ENCODE measurements around the gene OR4E1. TPM values are rescaled to one million over a fixed set of nuclear protein-coding genes. Genes with fewer than 3 reads are reported as not detected.
"Not testable (repeated sequence)": the region's sequence is repeated elsewhere in the genome, so short reads cannot be mapped to it uniquely, and the experiment has no call there.

Gene OR4E1
- total RNA-seq, 2 experiments from 2014 or later, result 0.07 to 0.11 TPM

DNA sequence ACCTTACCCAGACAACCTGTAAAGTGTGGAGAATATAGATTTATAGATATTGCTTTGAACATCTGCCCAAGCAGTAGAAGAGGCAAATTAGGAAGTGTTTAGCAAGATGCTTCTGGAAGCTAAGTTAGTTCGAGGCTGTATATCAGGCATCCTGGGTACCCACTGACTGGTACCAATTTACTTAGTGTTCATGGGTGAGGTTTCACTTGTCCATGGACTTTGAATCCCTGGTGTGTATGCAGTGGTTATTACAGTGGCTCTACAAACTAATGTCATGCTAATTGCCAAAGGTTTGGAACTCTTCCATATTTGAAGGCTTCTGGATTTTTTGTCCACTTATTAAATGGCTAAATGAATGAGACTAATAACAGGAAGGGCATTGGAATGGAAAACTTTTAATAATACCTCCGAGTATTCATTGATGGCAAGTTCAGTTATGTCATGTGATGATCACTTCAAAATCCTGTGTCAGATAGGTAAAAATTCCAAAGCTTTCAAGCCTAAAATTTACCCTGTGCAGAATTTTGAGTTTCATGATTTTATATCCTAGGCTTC lies 20.2 kb downstream of the OR4E1 start, which contains the start of gene OR4E2:
Gene OR4E2 (plus strand): TSS at position 505 of the 555 bp plus-strand sequence. CDS start 11,248 bp downstream, outside the sequence.
- Mint-ChIP-seq H3K4me1 (no peaks in the 10 kb centered on the region), H3K4me3 (no peak within 1 kb of the TSS), H3K27me3 (peaks cover 11% of the 10 kb centered on the region), H3K9me3 (ENCODE audit: low read depth) (peaks cover 1% of the 10 kb centered on the region), H3K36me3 (ENCODE audit: low read depth) (no peaks in the 10 kb centered on the region), H3K27ac (no peak within 1 kb of the TSS)
- ATAC-seq, result no peak
- no peak for DNase-seq
- ChIA-PET POLR2A (no interaction called here), CTCF (interaction anchor here (1.1 to 1.5 kb wide), 3 partner anchors 58 to 155 kb away, joined by 3 to 4 read pairs (median 3); partner anchors contain the start of gene SALL2)
- intact Hi-C loops (cut with DNase I, micrococcal nuclease), result no loop called here

DNA sequence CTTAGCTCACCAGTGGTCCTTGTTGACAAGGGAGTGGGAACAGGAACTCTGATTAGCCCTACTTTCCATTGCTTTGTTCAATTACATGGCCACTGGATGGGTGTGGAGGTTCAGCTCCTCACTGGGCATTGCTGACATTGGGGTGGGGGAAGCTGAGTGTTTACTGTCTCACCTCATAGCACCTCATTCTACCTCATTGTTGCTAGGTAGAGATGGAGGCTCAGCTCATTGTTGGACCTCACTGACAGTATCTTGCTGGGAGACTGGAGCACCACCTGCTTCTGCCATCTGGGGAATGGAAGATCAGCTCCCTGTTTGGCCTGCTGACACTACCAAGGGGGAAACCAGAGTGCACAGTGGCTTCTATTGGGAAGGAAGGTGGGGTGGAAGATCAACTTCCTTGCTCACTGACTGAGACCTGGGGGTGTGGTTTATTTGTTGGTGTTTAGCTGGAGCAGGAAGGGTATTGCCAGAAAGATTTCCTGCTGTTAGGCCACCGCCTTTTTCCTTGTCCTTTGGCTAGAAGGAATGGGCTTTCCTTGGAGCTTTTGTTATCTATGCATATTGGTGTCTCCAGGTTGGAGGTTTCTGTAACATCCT lies 21.3 kb downstream of the OR4E1 start:
- intact Hi-C loops (cut with DNase I, micrococcal nuclease), result no loop called here
- ATAC-seq (no peak), DNase-seq (no peak)
- ChIA-PET CTCF (interaction anchor here (1.1 to 1.5 kb wide), 3 partner anchors 12 to 59 kb away, joined by 3 to 5 read pairs (median 4); no protein-coding TSS in a partner anchor), POLR2A (no interaction called here)
- H3K36me3 Mint-ChIP-seq (ENCODE audit: low read depth), result no peaks in the 10 kb centered on the region
- no peaks in the 10 kb centered on the region for H3K4me1 Mint-ChIP-seq
- peaks cover 13% of the 10 kb centered on the region for H3K27me3 Mint-ChIP-seq
- H3K4me3 Mint-ChIP-seq, result no peak overlapping the region
- peaks cover 1% of the 10 kb centered on the region for H3K9me3 Mint-ChIP-seq (ENCODE audit: low read depth)
- no peak overlapping the region for H3K27ac Mint-ChIP-seq

- intact Hi-C loops (cut with DNase I, micrococcal nuclease), result no loop called here
- DNase-seq (no peak), ATAC-seq (no peak)
- no peak overlapping the region for H3K4me3 Mint-ChIP-seq
- peaks cover 13% of the 10 kb centered on the region for H3K27me3 Mint-ChIP-seq
- H3K9me3 Mint-ChIP-seq (ENCODE audit: low read depth), result peaks cover 1% of the 10 kb centered on the region
- no peak overlapping the region for H3K27ac Mint-ChIP-seq
- ChIA-PET CTCF (no interaction called here), POLR2A (no interaction called here)
- no peaks in the 10 kb centered on the region for H3K4me1 Mint-ChIP-seq
- no peaks in the 10 kb centered on the region for H3K36me3 Mint-ChIP-seq (ENCODE audit: low read depth)
These were observed 26.2 kb downstream of the OR4E1 start for GRCh38 chr14:21647380-21647779.

- ATAC-seq (no peak), DNase-seq (no peak)
- ChIA-PET CTCF (interaction anchor here (0.6 to 1.5 kb wide), 2 partner anchors 22 to 305 kb away, joined by 3 to 5 read pairs; no protein-coding TSS in a partner anchor), POLR2A (no interaction called here)
- peaks cover 2% of the 10 kb centered on the region for H3K4me1 Mint-ChIP-seq
- H3K4me3 Mint-ChIP-seq, result peak overlapping the region; percentile 48
- H3K27me3 Mint-ChIP-seq, result peaks cover 4% of the 10 kb centered on the region
- no peaks in the 10 kb centered on the region for H3K36me3 Mint-ChIP-seq (ENCODE audit: low read depth)
- no peak overlapping the region for H3K27ac Mint-ChIP-seq
- intact Hi-C loops (cut with DNase I, micrococcal nuclease), result loop anchor here (5.0 kb wide), 2 partner anchors 59 to 914 kb away; no protein-coding TSS in a partner anchor
- H3K9me3 Mint-ChIP-seq (ENCODE audit: low read depth), result no peaks in the 10 kb centered on the region
These were observed 30.2 kb downstream of the OR4E1 start for GRCh38 chr14:21643407-21643806.

GRCh38 chr14:21642683-21643082 lies 30.9 kb downstream of the OR4E1 start:
- POLR2A ChIA-PET, result no interaction called here
- Mint-ChIP-seq H3K27me3 (peaks cover 2% of the 10 kb centered on the region), H3K9me3 (ENCODE audit: low read depth) (no peaks in the 10 kb centered on the region), H3K4me3 (peak overlapping the region; percentile 48), H3K36me3 (ENCODE audit: low read depth) (no peaks in the 10 kb centered on the region), H3K27ac (no peak overlapping the region), H3K4me1 (peaks cover 2% of the 10 kb centered on the region)
- intact Hi-C loops (cut with DNase I, micrococcal nuclease), result loop anchor here (5.0 kb wide), 2 partner anchors 60 to 915 kb away; no protein-coding TSS in a partner anchor
- CTCF ChIA-PET, result interaction anchor here (1.5 kb wide), 1 partner anchor 23 kb away, joined by 5 read pairs; no protein-coding TSS in a partner anchor
- ATAC-seq (no peak), DNase-seq (no peak)

DNA sequence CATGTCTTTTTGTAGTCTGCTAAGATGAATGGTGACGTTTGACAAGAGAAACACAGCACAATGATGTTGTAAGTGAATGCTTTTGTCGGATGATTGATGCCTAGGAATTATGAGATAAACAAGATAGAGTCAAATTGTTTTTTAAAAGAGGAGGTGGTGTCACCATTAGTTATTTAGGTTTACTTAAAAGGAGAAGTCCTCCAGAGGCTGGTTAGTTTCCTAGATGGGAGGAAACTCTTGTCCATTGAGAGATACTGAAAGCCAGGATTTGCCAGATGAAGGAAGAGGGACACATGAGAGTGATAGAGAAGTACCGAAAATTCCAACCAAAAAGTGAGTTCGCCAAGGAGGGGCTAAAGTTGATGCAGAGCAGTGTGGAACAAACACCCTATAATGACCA lies 38.8 kb downstream of the OR4E1 start, which contains the start of gene OR10G2:
Gene OR10G2 (minus strand): TSS at position 101 of the 400 bp plus-strand sequence. CDS start 98 bp downstream, at position 3.
- POLR2A ChIA-PET, result no interaction called here
- peaks cover 6% of the 10 kb centered on the region for H3K27me3 Mint-ChIP-seq
- H3K27ac Mint-ChIP-seq, result no peak within 1 kb of the TSS
- intact Hi-C loops (cut with DNase I, micrococcal nuclease), result no loop called here
- DNase-seq (no peak), ATAC-seq (no peak)
- CTCF ChIA-PET, result no interaction called here
- H3K4me1 Mint-ChIP-seq, result no peaks in the 10 kb centered on the region
- H3K36me3 Mint-ChIP-seq (ENCODE audit: low read depth), result no peaks in the 10 kb centered on the region
- H3K9me3 Mint-ChIP-seq (ENCODE audit: low read depth), result no peaks in the 10 kb centered on the region
- H3K4me3 Mint-ChIP-seq, result no peak within 1 kb of the TSS

GRCh38 chr14:21631084-21631483 lies 42.5 kb downstream of the OR4E1 start:
- Mint-ChIP-seq H3K4me3 (no peak overlapping the region), H3K4me1 (no peaks in the 10 kb centered on the region), H3K36me3 (ENCODE audit: low read depth) (no peaks in the 10 kb centered on the region), H3K9me3 (ENCODE audit: low read depth) (no peaks in the 10 kb centered on the region), H3K27ac (no peak overlapping the region), H3K27me3 (peaks cover 8% of the 10 kb centered on the region)
- POLR2A ChIA-PET, result no interaction called here
- CTCF ChIA-PET, result interaction anchor here (0.7 to 1.3 kb wide), 3 partner anchors 10 to 1031 kb away, joined by 3 to 4 read pairs (median 3); no protein-coding TSS in a partner anchor
- DNase-seq, result no peak
- no peak for ATAC-seq
- intact Hi-C loops (cut with DNase I, micrococcal nuclease), result no loop called here

DNA sequence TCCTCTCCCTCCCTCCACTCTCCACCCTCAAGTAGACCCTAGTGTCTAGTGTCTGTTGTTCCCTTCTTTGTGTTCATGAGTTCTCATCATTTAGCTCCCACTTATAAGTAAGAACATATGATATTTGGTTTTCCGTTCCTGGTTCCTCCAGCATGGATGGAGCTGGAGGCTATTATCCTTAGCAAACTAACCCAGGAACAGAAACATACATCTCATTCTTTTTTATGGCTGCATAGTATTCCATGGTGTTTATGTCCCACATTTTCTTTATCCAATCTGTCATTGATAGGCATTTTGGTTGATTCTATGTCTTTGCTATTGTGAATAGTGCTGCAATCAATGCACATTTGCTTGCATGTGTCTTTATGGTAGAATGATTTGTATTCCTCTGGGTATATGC lies 43.1 kb downstream of the OR4E1 start:
- H3K27me3 Mint-ChIP-seq; ATAC-seq; intact Hi-C loops (cut with DNase I, micrococcal nuclease); H3K36me3 Mint-ChIP-seq (ENCODE audit: low read depth); POLR2A ChIA-PET; H3K4me3 Mint-ChIP-seq; DNase-seq; H3K4me1 Mint-ChIP-seq; H3K27ac Mint-ChIP-seq; H3K9me3 Mint-ChIP-seq (ENCODE audit: low read depth): not testable (repeated sequence)
- CTCF ChIA-PET, result interaction anchor here (1.0 to 1.3 kb wide), 3 partner anchors 10 to 132 kb away, joined by 3 to 4 read pairs (median 3); no protein-coding TSS in a partner anchor

GRCh38 chr14:21626491-21627230 lies 47.0 kb downstream of the OR4E1 start:
- POLR2A ChIA-PET, result no interaction called here
- Mint-ChIP-seq H3K27ac (no peak overlapping the region), H3K27me3 (peaks cover 10% of the 10 kb centered on the region), H3K4me1 (no peaks in the 10 kb centered on the region), H3K4me3 (no peak overlapping the region), H3K36me3 (ENCODE audit: low read depth) (no peaks in the 10 kb centered on the region), H3K9me3 (ENCODE audit: low read depth) (no peaks in the 10 kb centered on the region)
- intact Hi-C loops (cut with DNase I, micrococcal nuclease), result no loop called here
- DNase-seq (no peak), ATAC-seq (no peak)
- CTCF ChIA-PET, result interaction anchor here (0.6 kb wide), 1 partner anchor 254 kb away, joined by 3 read pairs; no protein-coding TSS in a partner anchor

Measured in activated CD4-positive, alpha-beta T cell treated with anti-CD3 and anti-CD28 coated beads for 36 hours (primary cell).